Muscle of back (tissue), 11 donors: Measurements from ENCODE around the gene EPG5. TPM values are rescaled to one million over a fixed set of nuclear protein-coding genes. Genes with fewer than 3 reads are reported as not detected.

Source experiments
- DNase-seq, 3 donors: peaks; one replicate each; pipeline versions ENCODE4 v3.0.0 to v3.0.0-alpha.2; 2013
- polyA plus RNA-seq, 10 donors: library from polyadenylated mRNA; unstranded; fragments of 120-200 nt; gene quantifications; one replicate each; pipeline ENCODE4 v1.2.1, GENCODE V29; 2013; ENCODE audit not compliant: insufficient read length in 10 of 10

The EPG5 gene
- polyA plus RNA-seq, 10 donors: 8.2 to 17.7 (median 11.0) TPM

- peak in 1 of 3 donors; percentile 45 for DNase-seq
Measured at GRCh38 chr18:45806226-45806625, 160.9 kb downstream of the EPG5 start.

DNA sequence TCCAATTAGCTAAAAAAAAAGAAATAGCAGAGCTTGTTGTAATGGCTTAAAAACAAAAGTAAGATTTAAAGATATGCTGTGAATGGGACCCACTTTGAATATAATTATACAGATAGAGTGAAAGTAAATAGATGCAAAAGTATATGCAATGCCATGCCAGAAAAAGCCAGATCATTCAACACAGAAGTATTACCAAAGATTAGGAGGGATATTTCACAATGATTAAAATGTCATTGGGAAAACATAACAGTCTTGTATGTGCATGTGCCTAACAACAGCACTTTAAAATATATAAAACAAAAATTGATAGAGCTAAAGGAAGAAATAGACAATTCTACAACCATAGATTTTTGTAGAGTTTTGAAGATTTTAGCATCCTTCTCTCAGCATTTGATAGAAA is 161.6 kb downstream of the EPG5 start:
- DNase-seq: no peak

- DNase-seq: peak in 1 of 3 donors; percentile 94
Measured at GRCh38 chr18:45802814-45803492, 164.2 kb downstream of the EPG5 start.

DNA sequence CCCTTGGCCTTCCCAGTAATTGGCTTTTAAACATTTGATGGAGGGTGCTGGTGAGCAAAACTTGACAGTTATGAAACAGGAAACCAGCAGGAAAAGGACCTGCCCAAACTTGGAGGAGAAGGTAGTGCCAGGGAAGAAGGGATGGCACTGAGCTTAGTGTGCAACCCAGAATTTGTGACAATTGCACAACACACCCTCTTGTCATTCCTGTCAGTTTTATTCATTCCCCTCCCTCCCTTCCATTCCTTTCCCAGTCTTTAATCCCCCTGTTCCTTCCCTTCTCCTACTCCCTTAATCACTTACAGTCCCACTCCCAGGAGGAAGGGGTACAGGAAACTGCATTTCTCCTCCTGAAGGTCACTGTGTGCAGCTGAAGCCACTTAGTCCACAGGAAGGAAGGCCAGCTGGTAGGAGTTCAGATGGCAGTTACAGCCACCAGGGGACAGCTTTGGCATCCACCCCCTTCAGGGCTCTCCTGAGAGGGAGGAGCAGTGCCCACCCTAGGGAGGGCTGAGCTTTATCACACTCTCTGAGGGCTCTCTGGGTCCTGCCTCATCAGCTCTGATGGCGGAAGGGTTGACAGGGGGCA is 165.6 kb downstream of the EPG5 start:
- DNase-seq: no peak

Other genes starting within 250 kb of the EPG5 start
- gene SLC14A1, start 243.1 kb downstream of the EPG5 start, polyA plus RNA-seq: 1 to 10 TPM in 8 of 10 donors, under 1 TPM in 2; 0.93 to 4.4 (median 1.8) TPM
- gene SIGLEC15, start 141.7 kb downstream of the EPG5 start, polyA plus RNA-seq: under 1 TPM; 0.08 to 0.55 (median 0.20) TPM
- 1 to 10 TPM; 1.3 to 3.5 (median 2.7) TPM for gene PSTPIP2, start 104.9 kb upstream of the EPG5 start, polyA plus RNA-seq
- gene ATP5F1A, start 131.0 kb upstream of the EPG5 start, polyA plus RNA-seq: 100 to 1,000 TPM; 427 to 536 (median 485) TPM
- 10 to 100 TPM; 21.9 to 37.7 (median 28.0) TPM for gene HAUS1, start 137.1 kb upstream of the EPG5 start, polyA plus RNA-seq